Measurements from ENCODE around the gene SCGB3A1.

The SCGB3A1 gene

GRCh38 chr5:180625125-180625790, 34.0 kb upstream of the SCGB3A1 start:
- H3K4me3 ChIP-seq (ENCODE audit: low read depth, low read length): no peak overlapping the region
- no peak for TF ChIP-seq CTCF (IDR thresholded peaks at IDR 0.05; ENCODE audit: low read depth, low read length, missing control alignments)
- DNase-seq (ENCODE audit: low read depth): no peak

- no peak for TF ChIP-seq CTCF (IDR thresholded peaks at IDR 0.05; ENCODE audit: low read depth, low read length, missing control alignments)
- DNase-seq (ENCODE audit: low read depth): no peak
- no peak overlapping the region for H3K4me3 ChIP-seq (ENCODE audit: low read depth, low read length)
These were observed 33.3 kb upstream of the SCGB3A1 start for GRCh38 chr5:180624587-180624986.

- TF ChIP-seq CTCF (IDR thresholded peaks at IDR 0.05; ENCODE audit: low read depth, low read length, missing control alignments): no peak
- DNase-seq (ENCODE audit: low read depth): no peak
- H3K4me3 ChIP-seq (ENCODE audit: low read depth, low read length): no peak overlapping the region
These were observed 32.5 kb upstream of the SCGB3A1 start for GRCh38 chr5:180623844-180624243.

- no peak for TF ChIP-seq CTCF (IDR thresholded peaks at IDR 0.05; ENCODE audit: low read depth, low read length, missing control alignments)
- no peak overlapping the region for H3K4me3 ChIP-seq (ENCODE audit: low read depth, low read length)
- DNase-seq (ENCODE audit: low read depth): no peak
These were observed 32.1 kb upstream of the SCGB3A1 start for GRCh38 chr5:180623411-180623834.

- TF ChIP-seq CTCF (IDR thresholded peaks at IDR 0.05; ENCODE audit: low read depth, low read length, missing control alignments): no peak
- no peak for DNase-seq (ENCODE audit: low read depth)
- no peak overlapping the region for H3K4me3 ChIP-seq (ENCODE audit: low read depth, low read length)
These were observed 31.6 kb upstream of the SCGB3A1 start for GRCh38 chr5:180622910-180623309.

- no peak for DNase-seq (ENCODE audit: low read depth)
- no peak for TF ChIP-seq CTCF (IDR thresholded peaks at IDR 0.05; ENCODE audit: low read depth, low read length, missing control alignments)
- no peak overlapping the region for H3K4me3 ChIP-seq (ENCODE audit: low read depth, low read length)
These were observed 30.0 kb upstream of the SCGB3A1 start for GRCh38 chr5:180621311-180621710.

- no peak overlapping the region for H3K4me3 ChIP-seq (ENCODE audit: low read depth, low read length)
- no peak for DNase-seq (ENCODE audit: low read depth)
- TF ChIP-seq CTCF (IDR thresholded peaks at IDR 0.05; ENCODE audit: low read depth, low read length, missing control alignments): no peak
These were observed 28.7 kb upstream of the SCGB3A1 start for GRCh38 chr5:180620014-180620413.

Measured in GM12864 (cell line).